Activated naive CD4-positive, alpha-beta T cell treated with anti-CD3 and anti-CD28 coated beads, Interleukin-2, amount 50 U/mL, for 24 hours (primary cell): ENCODE results near the gene GAGE10.
"Not testable (repeated sequence)": the region's sequence is repeated elsewhere in the genome, so short reads cannot be mapped to it uniquely, and the experiment has no call there.

Experiments
- H3K27ac Mint-ChIP-seq: one replicate; pipeline ENCODE4 v1.8.0; 2021; ENCODE audit warnings: mild to moderate bottlenecking, mixed read lengths
- H3K27me3 Mint-ChIP-seq: one replicate; pipeline ENCODE4 v1.8.0; 2021; ENCODE audit warnings: mixed read lengths
- H3K36me3 Mint-ChIP-seq: one replicate; pipeline ENCODE4 v1.8.0; 2021; ENCODE audit warnings: mixed read lengths
- H3K4me1 Mint-ChIP-seq: one replicate; pipeline ENCODE4 v1.8.0; 2021; ENCODE audit warnings: mixed read lengths
- H3K4me3 Mint-ChIP-seq: one replicate; pipeline ENCODE4 v1.8.0; 2021; ENCODE audit warnings: mild to moderate bottlenecking, mixed read lengths
- H3K9me3 Mint-ChIP-seq: one replicate; pipeline ENCODE4 v1.8.0; 2021; ENCODE audit warnings: mixed read lengths

Gene GAGE10

DNA sequence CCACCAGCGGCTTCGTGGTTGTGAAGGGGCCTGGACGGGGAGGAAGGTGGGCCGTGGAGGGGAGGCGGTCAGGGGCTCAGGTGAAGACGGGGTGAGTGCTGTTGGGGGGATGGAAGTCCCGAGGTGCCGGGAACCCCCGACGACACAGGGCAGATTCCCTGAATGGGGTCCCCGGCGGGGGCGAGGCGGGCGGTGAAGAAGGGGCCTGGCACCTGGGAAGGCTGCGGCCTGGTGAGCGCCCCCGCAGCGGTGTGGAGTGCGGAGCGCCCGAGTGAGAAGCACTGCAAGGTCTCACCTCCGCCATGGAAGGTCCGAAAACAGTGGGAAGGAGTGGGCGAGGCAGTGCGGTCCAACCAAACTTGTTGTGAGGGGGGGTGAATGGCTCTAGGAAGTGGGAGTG, 28.4 kb downstream of the GAGE10 start:
- not testable (repeated sequence) for H3K4me3 Mint-ChIP-seq, H3K27ac Mint-ChIP-seq, H3K36me3 Mint-ChIP-seq, H3K4me1 Mint-ChIP-seq, H3K27me3 Mint-ChIP-seq, H3K9me3 Mint-ChIP-seq

DNA sequence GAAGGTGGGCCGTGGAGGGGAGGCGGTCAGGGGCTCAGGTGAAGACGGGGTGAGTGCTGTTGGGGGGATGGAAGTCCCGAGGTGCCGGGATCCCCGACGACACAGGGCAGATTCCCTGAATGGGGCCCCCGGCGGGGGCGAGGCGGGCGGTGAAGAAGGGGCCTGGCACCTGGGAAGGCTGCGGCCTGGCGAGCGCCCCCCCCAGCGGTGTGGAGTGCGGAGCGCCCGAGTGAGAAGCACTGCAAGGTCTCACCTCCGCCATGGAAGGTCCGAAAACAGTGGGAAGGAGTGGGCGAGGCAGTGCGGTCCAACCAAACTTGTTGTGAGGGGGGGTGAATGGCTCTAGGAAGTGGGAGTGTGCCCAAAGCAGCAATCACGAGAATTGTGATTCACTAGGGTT, 38.0 kb downstream of the GAGE10 start:
- not testable (repeated sequence) for H3K27ac Mint-ChIP-seq, H3K4me3 Mint-ChIP-seq, H3K36me3 Mint-ChIP-seq, H3K9me3 Mint-ChIP-seq, H3K27me3 Mint-ChIP-seq, H3K4me1 Mint-ChIP-seq

DNA sequence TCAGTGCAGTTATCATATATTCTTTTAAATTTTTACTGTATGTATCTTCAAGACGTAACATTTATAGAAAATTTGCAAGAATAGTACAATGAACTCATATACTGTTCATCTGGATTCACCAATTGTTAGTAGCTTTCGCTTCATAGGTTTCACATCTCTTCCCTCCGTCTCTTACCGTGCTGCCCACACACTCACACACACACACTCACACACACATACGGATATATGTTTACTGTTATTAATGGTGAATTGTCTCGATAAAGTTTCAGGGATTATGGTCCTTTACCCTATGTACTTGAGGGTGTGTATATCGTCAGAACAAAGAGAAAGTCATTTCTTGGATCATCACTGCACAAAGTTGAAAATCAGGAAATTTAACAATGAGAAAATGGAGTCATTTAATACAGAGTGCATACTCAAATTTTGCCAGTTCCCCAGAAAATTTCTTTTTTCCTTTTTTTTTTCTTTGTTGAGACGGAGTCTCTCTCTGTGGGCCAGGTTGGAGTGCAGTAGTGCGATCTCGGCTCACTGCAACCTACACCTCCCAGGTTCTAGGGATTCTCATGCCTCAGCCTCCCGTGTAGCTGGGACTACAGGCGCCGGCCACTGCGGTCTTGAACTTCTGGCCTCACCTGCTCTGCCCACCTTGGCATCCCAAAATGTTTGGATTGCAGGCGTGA, 41.2 kb downstream of the GAGE10 start:
- H3K36me3 Mint-ChIP-seq, H3K9me3 Mint-ChIP-seq, H3K27me3 Mint-ChIP-seq, H3K4me3 Mint-ChIP-seq, H3K27ac Mint-ChIP-seq, H3K4me1 Mint-ChIP-seq: not testable (repeated sequence)

DNA sequence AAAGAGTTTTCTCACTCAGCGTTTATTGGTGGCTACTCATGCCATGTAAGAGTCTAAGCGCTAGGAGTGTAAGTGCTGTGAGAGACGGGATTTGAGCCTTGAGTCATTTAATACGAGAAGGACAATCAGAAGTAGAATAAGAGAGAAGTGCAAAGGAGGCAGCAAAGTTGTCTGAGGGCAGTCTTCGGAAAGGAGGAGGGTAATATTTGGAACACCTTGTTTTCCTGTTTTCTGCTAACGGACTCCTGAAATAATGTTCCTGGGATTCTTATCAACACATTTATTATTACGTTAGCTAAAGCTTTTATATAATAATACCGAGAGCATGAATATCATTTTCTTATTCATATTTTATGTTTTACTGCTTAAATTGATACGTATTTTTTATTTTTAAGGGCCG, 42.0 kb downstream of the GAGE10 start:
- not testable (repeated sequence) for H3K36me3 Mint-ChIP-seq, H3K4me3 Mint-ChIP-seq, H3K4me1 Mint-ChIP-seq, H3K27me3 Mint-ChIP-seq, H3K9me3 Mint-ChIP-seq, H3K27ac Mint-ChIP-seq

DNA sequence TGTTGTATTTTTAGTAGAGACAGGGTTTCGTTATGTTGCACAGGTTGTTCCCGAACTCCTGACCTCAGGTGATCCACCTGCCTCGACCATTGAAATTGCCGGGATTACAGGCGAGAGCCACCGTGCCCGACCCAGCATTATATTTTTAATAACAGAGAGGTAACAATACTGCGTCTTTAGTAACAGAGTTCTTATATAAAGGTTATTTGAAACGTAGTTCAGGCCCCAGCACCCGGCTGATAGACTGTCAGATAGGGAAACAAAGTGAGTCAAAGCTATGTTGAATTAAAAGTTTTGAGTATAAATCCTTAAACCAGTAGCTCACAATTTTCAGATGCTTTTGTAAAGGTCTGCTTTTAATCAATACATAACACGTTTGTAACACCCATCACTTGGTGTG, 42.7 kb downstream of the GAGE10 start:
- H3K4me3 Mint-ChIP-seq, H3K9me3 Mint-ChIP-seq, H3K4me1 Mint-ChIP-seq, H3K27me3 Mint-ChIP-seq, H3K27ac Mint-ChIP-seq, H3K36me3 Mint-ChIP-seq: not testable (repeated sequence)
